Measurements from ENCODE around the gene ABCG5. TPM values are rescaled to one million over a fixed set of nuclear protein-coding genes. Genes with fewer than 3 reads are reported as not detected.

ABCG5 gene
- total RNA-seq, 4 donors from 2014 or later, result 1.7 to 9.3 (median 5.3) TPM

- Histone ChIP-seq H3K27ac (no peak overlapping the region), H3K36me3 (no peaks in the 10 kb centered on the region), H3K4me1 (peaks cover 0 to 3% (median 0%) of the 10 kb centered on the region in 4 donors), H3K4me3 (no peak overlapping the region), H3K9me3 (no peaks in the 10 kb centered on the region), H3K27me3 (no peaks in the 10 kb centered on the region)
- no peak for TF ChIP-seq CTCF (IDR thresholded peaks at IDR 0.05)
- TF ChIP-seq POLR2A (IDR thresholded peaks at IDR 0.05), result no peak
- no peak for DNase-seq
These were observed 12.7 kb upstream of the ABCG5 start for GRCh38 chr2:43851011-43851980.

- DNase-seq, result no peak
- TF ChIP-seq POLR2A (IDR thresholded peaks at IDR 0.05), result no peak
- no peak for TF ChIP-seq CTCF (IDR thresholded peaks at IDR 0.05)
- no peaks in the 10 kb centered on the region for H3K9me3 ChIP-seq
- H3K36me3 ChIP-seq, result no peaks in the 10 kb centered on the region
- H3K4me3 ChIP-seq, result no peak overlapping the region
- H3K27me3 ChIP-seq, result no peaks in the 10 kb centered on the region
- H3K27ac ChIP-seq, result peak overlapping the region in 1 of 4 donors; percentile 9
- no peaks in the 10 kb centered on the region for H3K4me1 ChIP-seq
These were observed 9.6 kb upstream of the ABCG5 start for GRCh38 chr2:43848214-43848613.

- no peak for DNase-seq
- no peaks in the 10 kb centered on the region for H3K9me3 ChIP-seq
- peak overlapping the region in 2 of 4 donors; percentile 17 to 69 for H3K27ac ChIP-seq
- TF ChIP-seq CTCF (IDR thresholded peaks at IDR 0.05), result no peak
- TF ChIP-seq POLR2A (IDR thresholded peaks at IDR 0.05), result no peak
- H3K4me3 ChIP-seq, result no peak overlapping the region
- H3K4me1 ChIP-seq, result no peaks in the 10 kb centered on the region
- H3K27me3 ChIP-seq, result no peaks in the 10 kb centered on the region
- H3K36me3 ChIP-seq, result no peaks in the 10 kb centered on the region
These were observed 7.6 kb upstream of the ABCG5 start for GRCh38 chr2:43846140-43846793.

- Histone ChIP-seq H3K27me3 (no peaks in the 10 kb centered on the region), H3K27ac (peak overlapping the region in 3 of 4 donors; percentile 37 to 55 (median 42)), H3K9me3 (no peaks in the 10 kb centered on the region), H3K4me1 (no peaks in the 10 kb centered on the region), H3K4me3 (no peak overlapping the region), H3K36me3 (no peaks in the 10 kb centered on the region)
- DNase-seq, result no peak
- TF ChIP-seq CTCF (IDR thresholded peaks at IDR 0.05) (no peak), POLR2A (IDR thresholded peaks at IDR 0.05) (no peak)
These were observed 6.5 kb upstream of the ABCG5 start for GRCh38 chr2:43845181-43845580.

- TF ChIP-seq CTCF (IDR thresholded peaks at IDR 0.05) (no peak), POLR2A (IDR thresholded peaks at IDR 0.05) (no peak)
- Histone ChIP-seq H3K4me1 (no peaks in the 10 kb centered on the region), H3K4me3 (no peak overlapping the region), H3K9me3 (no peaks in the 10 kb centered on the region), H3K36me3 (no peaks in the 10 kb centered on the region), H3K27ac (peak overlapping the region in 1 of 4 donors; percentile 84), H3K27me3 (no peaks in the 10 kb centered on the region)
- no peak for DNase-seq
These were observed 4.2 kb upstream of the ABCG5 start for GRCh38 chr2:43842866-43843226.

Data from Peyer's patch (tissue), 4 donors.